Central memory CD8-positive, alpha-beta T cell (primary cell): Measurements from ENCODE around the gene CTTNBP2NL.
"Not testable (repeated sequence)": the region's sequence is repeated elsewhere in the genome, so short reads cannot be mapped to it uniquely, and the experiment has no call there.

Experiments
- ATAC-seq: fragments of 150-1000 bp; cut with Tn5 transposase; replicated peaks from 2 replicates; pipeline ENCODE4 v1.10.0; 2022; ENCODE audit warnings: mild to moderate bottlenecking, moderate FRiP score, moderate number of reproducible peaks; ENCODE audit not compliant: poor library complexity, severe bottlenecking; ENCODE audit errors: extremely low read depth
- DNase-seq, 2 donors: peaks; one replicate each; pipeline ENCODE4 v3.0.0; 2021; ENCODE audit warnings: low spot score in 2 of 2
- H3K27ac Mint-ChIP-seq: one replicate; pipeline ENCODE4 v1.8.0; 2022; ENCODE audit warnings: low read depth, mild to moderate bottlenecking, moderate library complexity, mixed read lengths
- H3K27me3 Mint-ChIP-seq: one replicate; pipeline ENCODE4 v1.8.0; 2022; ENCODE audit warnings: mixed read lengths
- H3K36me3 Mint-ChIP-seq: one replicate; pipeline ENCODE4 v1.8.0; 2022; ENCODE audit warnings: mild to moderate bottlenecking, moderate library complexity, mixed read lengths; ENCODE audit not compliant: insufficient read depth
- H3K4me1 Mint-ChIP-seq: one replicate; pipeline ENCODE4 v1.8.0; 2022; ENCODE audit warnings: mixed read lengths
- H3K4me3 Mint-ChIP-seq: one replicate; pipeline ENCODE4 v1.8.0; 2022; ENCODE audit warnings: mild to moderate bottlenecking, moderate library complexity, mixed read lengths
- H3K9me3 Mint-ChIP-seq: one replicate; pipeline ENCODE4 v1.8.0; 2022; ENCODE audit warnings: mixed read lengths

CTTNBP2NL gene

GRCh38 chr1:112410673-112411072 is 14.7 kb downstream of the CTTNBP2NL start:
- no peak for ATAC-seq
- H3K4me3 Mint-ChIP-seq, result no peak overlapping the region
- H3K4me1 Mint-ChIP-seq, result no peaks in the 10 kb centered on the region
- no peak for DNase-seq
- H3K9me3 Mint-ChIP-seq, result no peaks in the 10 kb centered on the region
- H3K27ac Mint-ChIP-seq, result no peak overlapping the region
- H3K27me3 Mint-ChIP-seq, result peaks cover 11% of the 10 kb centered on the region
- H3K36me3 Mint-ChIP-seq, result peaks cover 7% of the 10 kb centered on the region

GRCh38 chr1:112417271-112417670 is 21.3 kb downstream of the CTTNBP2NL start:
- Mint-ChIP-seq H3K4me3 (no peak overlapping the region), H3K36me3 (peaks cover 6% of the 10 kb centered on the region), H3K9me3 (no peaks in the 10 kb centered on the region), H3K27me3 (peaks cover 31% of the 10 kb centered on the region), H3K27ac (no peak overlapping the region), H3K4me1 (no peaks in the 10 kb centered on the region)
- DNase-seq (no peak), ATAC-seq (no peak)

- ATAC-seq, result no peak
Observed at GRCh38 chr1:112418099-112418892, 22.3 kb downstream of the CTTNBP2NL start.

GRCh38 chr1:112423207-112423606 is 27.2 kb downstream of the CTTNBP2NL start:
- H3K27ac Mint-ChIP-seq, result no peak overlapping the region

More at GRCh38 chr1:112418099-112418892, 22.3 kb downstream of the CTTNBP2NL start:
- no peak overlapping the region for H3K27ac Mint-ChIP-seq
- no peak overlapping the region for H3K4me3 Mint-ChIP-seq
- no peaks in the 10 kb centered on the region for H3K9me3 Mint-ChIP-seq
- peaks cover 6% of the 10 kb centered on the region for H3K36me3 Mint-ChIP-seq
- H3K4me1 Mint-ChIP-seq, result no peaks in the 10 kb centered on the region
- peaks cover 31% of the 10 kb centered on the region for H3K27me3 Mint-ChIP-seq
- DNase-seq, result no peak

GRCh38 chr1:112423666-112424065 is 27.7 kb downstream of the CTTNBP2NL start:
- peaks cover 23% of the 10 kb centered on the region for H3K27me3 Mint-ChIP-seq
- not testable (repeated sequence) for ATAC-seq, H3K27ac Mint-ChIP-seq, H3K4me1 Mint-ChIP-seq, H3K4me3 Mint-ChIP-seq, DNase-seq, H3K9me3 Mint-ChIP-seq, H3K36me3 Mint-ChIP-seq

More at GRCh38 chr1:112423207-112423606, 27.2 kb downstream of the CTTNBP2NL start:
- Mint-ChIP-seq H3K9me3 (no peaks in the 10 kb centered on the region), H3K27me3 (peaks cover 28% of the 10 kb centered on the region), H3K36me3 (peaks cover 2% of the 10 kb centered on the region), H3K4me1 (no peaks in the 10 kb centered on the region), H3K4me3 (no peak overlapping the region)
- no peak for DNase-seq
- no peak for ATAC-seq

GRCh38 chr1:112429749-112430148 is 33.7 kb downstream of the CTTNBP2NL start:
- H3K27ac Mint-ChIP-seq, result no peak overlapping the region
- no peaks in the 10 kb centered on the region for H3K9me3 Mint-ChIP-seq
- no peak overlapping the region for H3K4me3 Mint-ChIP-seq
- no peak for ATAC-seq
- no peak for DNase-seq
- no peaks in the 10 kb centered on the region for H3K4me1 Mint-ChIP-seq
- peaks cover 28% of the 10 kb centered on the region for H3K27me3 Mint-ChIP-seq
- H3K36me3 Mint-ChIP-seq, result no peaks in the 10 kb centered on the region

GRCh38 chr1:112431038-112431437 is 35.0 kb downstream of the CTTNBP2NL start:
- Mint-ChIP-seq H3K27ac (no peak overlapping the region), H3K9me3 (no peaks in the 10 kb centered on the region), H3K36me3 (no peaks in the 10 kb centered on the region), H3K27me3 (peaks cover 33% of the 10 kb centered on the region), H3K4me3 (no peak overlapping the region), H3K4me1 (no peaks in the 10 kb centered on the region)
- ATAC-seq (no peak), DNase-seq (no peak)

GRCh38 chr1:112435448-112435847 is 39.4 kb downstream of the CTTNBP2NL start:
- H3K4me3 Mint-ChIP-seq, result no peak overlapping the region
- H3K9me3 Mint-ChIP-seq, result no peaks in the 10 kb centered on the region
- peaks cover 61% of the 10 kb centered on the region for H3K27me3 Mint-ChIP-seq
- DNase-seq, result no peak
- no peaks in the 10 kb centered on the region for H3K4me1 Mint-ChIP-seq
- H3K36me3 Mint-ChIP-seq, result peaks cover 2% of the 10 kb centered on the region
- no peak for ATAC-seq
- H3K27ac Mint-ChIP-seq, result no peak overlapping the region

GRCh38 chr1:112436384-112437156 is 40.6 kb downstream of the CTTNBP2NL start:
- no peaks in the 10 kb centered on the region for H3K9me3 Mint-ChIP-seq
- H3K4me3 Mint-ChIP-seq, result no peak overlapping the region
- no peaks in the 10 kb centered on the region for H3K4me1 Mint-ChIP-seq
- H3K27ac Mint-ChIP-seq, result no peak overlapping the region
- no peak for DNase-seq
- ATAC-seq, result no peak
- peaks cover 62% of the 10 kb centered on the region for H3K27me3 Mint-ChIP-seq
- H3K36me3 Mint-ChIP-seq, result peaks cover 2% of the 10 kb centered on the region

- not testable (repeated sequence) for DNase-seq, H3K27ac Mint-ChIP-seq, ATAC-seq, H3K4me3 Mint-ChIP-seq, H3K9me3 Mint-ChIP-seq, H3K36me3 Mint-ChIP-seq, H3K4me1 Mint-ChIP-seq
- H3K27me3 Mint-ChIP-seq, result peaks cover 69% of the 10 kb centered on the region
Observed at GRCh38 chr1:112438156-112438555, 42.1 kb downstream of the CTTNBP2NL start.

GRCh38 chr1:112439592-112439991 is 43.6 kb downstream of the CTTNBP2NL start:
- no peak for ATAC-seq
- DNase-seq, result no peak
- Mint-ChIP-seq H3K27ac (no peak overlapping the region), H3K4me3 (no peak overlapping the region), H3K27me3 (peaks cover 61% of the 10 kb centered on the region), H3K4me1 (no peaks in the 10 kb centered on the region), H3K36me3 (peaks cover 2% of the 10 kb centered on the region), H3K9me3 (no peaks in the 10 kb centered on the region)

GRCh38 chr1:112440574-112440973 is 44.6 kb downstream of the CTTNBP2NL start:
- no peak for ATAC-seq

GRCh38 chr1:112444269-112444668 is 48.3 kb downstream of the CTTNBP2NL start:
- DNase-seq (no peak), ATAC-seq (no peak)
- Mint-ChIP-seq H3K27me3 (peaks cover 29% of the 10 kb centered on the region), H3K4me1 (no peaks in the 10 kb centered on the region), H3K9me3 (no peaks in the 10 kb centered on the region), H3K36me3 (no peaks in the 10 kb centered on the region), H3K27ac (no peak overlapping the region), H3K4me3 (no peak overlapping the region)

More at GRCh38 chr1:112440574-112440973, 44.6 kb downstream of the CTTNBP2NL start:
- Mint-ChIP-seq H3K36me3 (peaks cover 2% of the 10 kb centered on the region), H3K4me1 (no peaks in the 10 kb centered on the region), H3K27ac (no peak overlapping the region), H3K4me3 (no peak overlapping the region), H3K27me3 (peaks cover 59% of the 10 kb centered on the region), H3K9me3 (no peaks in the 10 kb centered on the region)
- DNase-seq, result no peak
